HG02938 (cell line): ENCODE measurements around the gene RCAN3.
"Not testable (repeated sequence)": the region's sequence is repeated elsewhere in the genome, so short reads cannot be mapped to it uniquely, and the experiment has no call there.

Source experiments
- ATAC-seq: cut with Tn5 transposase; IDR thresholded peaks from one replicate; pipeline ENCODE4 v1.9.1; 2021; ENCODE audit warnings: mild to moderate bottlenecking, moderate library complexity; ENCODE audit not compliant: unreplicated experiment

RCAN3 gene

GRCh38 chr1:24484199-24484598 lies 18.4 kb upstream of the RCAN3 start:
- ATAC-seq = no peak

GRCh38 chr1:24486331-24487065 lies 16.1 kb upstream of the RCAN3 start:
- ATAC-seq = no peak

- ATAC-seq = no peak
Measured at GRCh38 chr1:24487455-24487854, 15.2 kb upstream of the RCAN3 start.

GRCh38 chr1:24488159-24488558 lies 14.5 kb upstream of the RCAN3 start:
- not testable (repeated sequence) for ATAC-seq

- ATAC-seq = no peak
Measured at GRCh38 chr1:24489674-24490073, 13.0 kb upstream of the RCAN3 start.

GRCh38 chr1:24490101-24490781 lies 12.4 kb upstream of the RCAN3 start:
- no peak for ATAC-seq

GRCh38 chr1:24491577-24492360 lies 10.9 kb upstream of the RCAN3 start:
- ATAC-seq = no peak

- ATAC-seq = not testable (repeated sequence)
Measured at GRCh38 chr1:24492935-24493334, 9.7 kb upstream of the RCAN3 start.

- ATAC-seq = no peak
Measured at GRCh38 chr1:24493785-24494184, 8.9 kb upstream of the RCAN3 start.

- ATAC-seq = no peak
Measured at GRCh38 chr1:24498589-24498988, 4.0 kb upstream of the RCAN3 start.

- ATAC-seq = no peak
Measured at GRCh38 chr1:24500448-24501048, 2.1 kb upstream of the RCAN3 start.

GRCh38 chr1:24501371-24502064 lies 1.1 kb upstream of the RCAN3 start:
- no peak for ATAC-seq

- ATAC-seq = no peak
Measured at GRCh38 chr1:24502065-24502708, 449 bp upstream of the RCAN3 start.

GRCh38 chr1:24503059-24503751 lies 569 bp downstream of the RCAN3 start:
- no peak for ATAC-seq

GRCh38 chr1:24503870-24504523 lies 1.4 kb downstream of the RCAN3 start:
- no peak for ATAC-seq

GRCh38 chr1:24504560-24504959 lies 1.9 kb downstream of the RCAN3 start:
- ATAC-seq = no peak

- ATAC-seq = no peak
Measured at GRCh38 chr1:24505816-24506215, 3.2 kb downstream of the RCAN3 start.

GRCh38 chr1:24506691-24507381 lies 4.2 kb downstream of the RCAN3 start:
- ATAC-seq = no peak

- ATAC-seq = no peak
Measured at GRCh38 chr1:24507405-24507804, 4.8 kb downstream of the RCAN3 start.
